Vagina (tissue), 2 donors: ENCODE results near the gene TP53RK.

Source experiments
- POLR2A ChIP-seq, 2 donors: fragments of 450-650 bp; IDR thresholded peaks; one replicate each; pipeline ENCODE4 v1.6.1; 2017; ENCODE audit warnings: antibody characterized with exemption in 2 of 2, mild to moderate bottlenecking in 2 of 2, moderate library complexity in 2 of 2
- TF ChIP-seq, protein P1 (sequence below), 3 experiments: fragments of 450-650 bp in 2 of 3; fragments of 200-600 bp in 1 of 3; sonication (generic) in 1 of 3; IDR thresholded peaks; one replicate each; pipeline ENCODE4 v1.5.1; 2017 to 2019; ENCODE audit warnings: antibody characterized with exemption in 3 of 3, mild to moderate bottlenecking in 2 of 3, moderate library complexity in 2 of 3

- no peak for TF ChIP-seq POLR2A (IDR thresholded peaks at IDR 0.05)
- TF ChIP-seq, protein P1, sequence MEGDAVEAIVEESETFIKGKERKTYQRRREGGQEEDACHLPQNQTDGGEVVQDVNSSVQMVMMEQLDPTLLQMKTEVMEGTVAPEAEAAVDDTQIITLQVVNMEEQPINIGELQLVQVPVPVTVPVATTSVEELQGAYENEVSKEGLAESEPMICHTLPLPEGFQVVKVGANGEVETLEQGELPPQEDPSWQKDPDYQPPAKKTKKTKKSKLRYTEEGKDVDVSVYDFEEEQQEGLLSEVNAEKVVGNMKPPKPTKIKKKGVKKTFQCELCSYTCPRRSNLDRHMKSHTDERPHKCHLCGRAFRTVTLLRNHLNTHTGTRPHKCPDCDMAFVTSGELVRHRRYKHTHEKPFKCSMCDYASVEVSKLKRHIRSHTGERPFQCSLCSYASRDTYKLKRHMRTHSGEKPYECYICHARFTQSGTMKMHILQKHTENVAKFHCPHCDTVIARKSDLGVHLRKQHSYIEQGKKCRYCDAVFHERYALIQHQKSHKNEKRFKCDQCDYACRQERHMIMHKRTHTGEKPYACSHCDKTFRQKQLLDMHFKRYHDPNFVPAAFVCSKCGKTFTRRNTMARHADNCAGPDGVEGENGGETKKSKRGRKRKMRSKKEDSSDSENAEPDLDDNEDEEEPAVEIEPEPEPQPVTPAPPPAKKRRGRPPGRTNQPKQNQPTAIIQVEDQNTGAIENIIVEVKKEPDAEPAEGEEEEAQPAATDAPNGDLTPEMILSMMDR (IDR thresholded peaks at IDR 0.05): no peak
Measured at GRCh38 chr20:46640044-46640443, 49.2 kb downstream of the TP53RK start.
